ENCODE data around the gene SOWAHD.
"Not testable (repeated sequence)": the region's sequence is repeated elsewhere in the genome, so short reads cannot be mapped to it uniquely, and the experiment has no call there.

The SOWAHD gene

DNA sequence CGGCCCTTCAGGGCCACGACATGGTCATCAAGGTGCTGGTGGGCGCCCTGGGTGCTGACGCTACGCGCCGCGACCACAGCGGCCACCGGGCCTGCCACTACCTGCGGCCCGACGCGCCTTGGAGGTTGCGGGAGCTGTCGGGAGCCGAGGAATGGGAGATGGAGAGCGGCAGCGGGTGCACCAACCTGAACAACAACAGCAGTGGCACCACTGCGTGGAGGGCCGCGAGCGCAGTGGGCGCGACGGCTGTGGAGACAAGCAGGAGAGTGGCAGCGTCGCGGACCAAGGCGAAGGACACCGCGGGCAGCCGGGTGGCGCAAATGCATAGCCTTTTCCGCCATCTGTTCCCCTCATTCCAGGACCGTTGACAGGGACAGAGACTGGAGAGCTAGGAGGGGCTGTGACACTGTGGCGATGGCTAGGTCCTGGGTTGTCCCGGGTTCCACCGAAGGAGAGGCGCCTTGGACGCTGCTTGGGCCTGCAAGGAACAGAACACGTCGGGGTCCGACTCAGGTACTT is 919 bp downstream of the SOWAHD start:
- no peak for DNase-seq

DNA sequence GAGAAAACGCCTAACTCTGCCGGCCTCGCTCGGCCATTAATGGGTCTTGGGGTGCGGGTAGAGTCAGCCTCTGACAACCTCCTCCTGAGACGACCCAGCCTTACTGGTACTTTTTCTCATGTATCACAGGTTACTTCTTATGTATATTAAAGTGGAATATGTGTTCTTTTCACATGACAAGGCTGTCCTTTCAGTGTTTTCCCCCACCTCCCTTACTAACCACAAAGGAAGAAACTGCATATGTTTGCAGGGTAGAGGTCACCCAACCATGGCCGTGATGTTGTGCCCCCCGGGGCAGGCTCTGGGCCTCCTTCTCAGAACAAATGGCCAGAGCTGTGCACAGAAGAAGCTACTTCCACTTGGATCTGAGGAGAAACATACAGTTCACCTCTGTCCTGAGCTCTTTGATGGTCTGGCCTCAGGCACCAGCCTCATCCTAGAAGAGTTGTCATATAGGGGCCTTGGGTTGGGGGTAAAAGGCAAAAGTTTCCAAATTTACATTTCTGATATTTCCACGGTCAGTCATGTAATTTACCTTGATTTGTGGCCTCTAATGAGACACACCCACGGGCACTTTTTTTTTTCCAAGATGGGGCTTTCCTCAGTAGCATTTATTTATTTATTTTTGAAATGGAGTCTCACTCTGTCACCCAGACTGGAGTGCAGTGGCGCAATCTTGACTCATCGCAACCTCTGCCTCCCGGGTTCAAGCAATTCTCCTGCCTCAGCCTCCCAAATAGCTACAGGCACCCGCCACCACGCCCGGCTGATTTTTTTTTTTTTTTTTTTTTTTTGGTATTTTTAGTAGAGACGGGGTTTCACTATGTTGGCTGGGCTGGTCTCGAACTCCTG is 1.9 kb downstream of the SOWAHD start:
- no peak for DNase-seq

DNA sequence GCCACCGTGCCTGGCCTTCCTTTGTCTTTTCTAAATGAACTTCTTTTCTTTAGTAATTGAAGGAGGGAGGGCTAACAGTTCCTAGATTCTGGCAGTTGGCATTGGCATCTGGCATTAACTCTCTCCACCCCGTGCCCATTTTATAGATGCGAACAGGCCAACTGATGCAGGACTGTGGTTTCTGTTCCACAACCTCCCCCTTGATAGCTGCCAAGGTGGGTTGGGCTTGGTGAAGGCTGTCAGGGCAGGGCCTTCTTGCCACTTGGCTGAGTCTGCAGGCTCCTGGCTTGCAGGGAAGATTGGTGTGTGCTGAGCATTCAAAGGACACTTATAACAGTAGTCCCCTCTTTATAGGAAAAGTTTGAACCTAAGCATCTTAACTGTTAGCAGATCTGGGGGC is 4.3 kb downstream of the SOWAHD start:
- DNase-seq: no peak

DNA sequence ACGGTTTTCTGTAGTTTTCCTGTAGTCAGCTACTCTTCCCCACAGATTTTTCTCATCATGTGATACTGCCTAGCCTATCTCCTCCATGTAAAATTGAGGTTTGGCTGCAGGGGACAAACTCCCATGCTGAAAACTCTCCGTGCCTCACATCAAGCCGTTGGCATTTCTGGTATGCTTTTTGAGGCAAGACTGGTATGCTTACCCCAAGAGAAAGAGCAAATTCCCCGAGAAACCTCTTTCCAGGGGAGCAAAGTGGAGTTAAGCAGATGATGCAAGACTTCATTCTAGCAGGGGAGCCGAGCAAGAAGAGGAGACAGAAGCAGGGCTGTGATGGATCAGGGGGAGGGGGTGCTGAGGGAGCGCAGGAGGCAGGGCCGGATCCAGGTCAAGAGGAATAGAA is 4.8 kb downstream of the SOWAHD start:
- no peak for DNase-seq

DNA sequence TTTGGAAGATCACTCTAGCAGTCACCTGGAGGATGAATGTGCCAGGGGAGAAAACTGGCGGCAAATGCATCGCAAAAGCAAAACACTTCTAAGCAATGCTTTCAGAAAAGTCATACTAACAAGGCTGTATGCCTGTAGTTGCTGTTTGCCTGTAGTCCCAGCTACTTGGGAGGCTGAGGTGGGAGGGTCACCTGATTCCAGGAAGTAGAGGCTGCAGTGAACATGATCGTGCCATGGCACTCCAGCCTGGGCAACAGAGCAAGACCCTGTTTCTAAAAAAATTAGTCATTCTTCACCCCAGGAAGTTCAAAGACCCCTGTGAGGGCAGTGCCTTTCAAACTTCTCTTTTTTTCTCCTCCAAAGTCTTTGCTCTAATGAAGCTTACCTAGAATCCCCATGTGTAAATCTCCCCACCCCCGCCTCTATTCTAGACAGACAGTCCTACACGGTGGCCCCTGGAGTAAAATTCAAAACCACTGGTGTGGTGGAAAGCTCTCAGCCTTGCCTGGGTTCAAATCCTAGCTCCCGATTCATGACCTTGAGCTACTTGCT is 5.5 kb downstream of the SOWAHD start:
- no peak for DNase-seq

- DNase-seq: not testable (repeated sequence)
These were observed 10.0 kb downstream of the SOWAHD start for GRCh38 chrX:119768436-119768835.

DNA sequence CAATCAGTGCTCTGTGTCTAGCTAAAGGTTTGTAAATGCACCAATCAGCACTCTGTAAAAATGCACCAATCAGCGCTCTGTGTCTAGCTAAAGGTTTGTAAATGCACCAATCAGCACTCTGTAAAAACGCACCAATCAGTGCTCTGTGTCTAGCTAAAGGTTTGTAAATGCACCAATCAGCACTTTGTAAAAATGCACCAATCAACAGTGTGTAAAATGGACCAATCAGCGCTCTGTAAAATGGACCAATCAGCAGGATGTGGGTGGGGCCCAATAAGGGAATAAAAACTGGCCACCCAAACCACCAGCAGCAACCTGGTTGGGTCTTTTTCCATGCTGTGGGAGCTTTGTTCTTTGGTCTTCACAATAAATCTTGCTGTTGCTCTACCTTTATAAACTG is 11.0 kb downstream of the SOWAHD start:
- not testable (repeated sequence) for DNase-seq

DNA sequence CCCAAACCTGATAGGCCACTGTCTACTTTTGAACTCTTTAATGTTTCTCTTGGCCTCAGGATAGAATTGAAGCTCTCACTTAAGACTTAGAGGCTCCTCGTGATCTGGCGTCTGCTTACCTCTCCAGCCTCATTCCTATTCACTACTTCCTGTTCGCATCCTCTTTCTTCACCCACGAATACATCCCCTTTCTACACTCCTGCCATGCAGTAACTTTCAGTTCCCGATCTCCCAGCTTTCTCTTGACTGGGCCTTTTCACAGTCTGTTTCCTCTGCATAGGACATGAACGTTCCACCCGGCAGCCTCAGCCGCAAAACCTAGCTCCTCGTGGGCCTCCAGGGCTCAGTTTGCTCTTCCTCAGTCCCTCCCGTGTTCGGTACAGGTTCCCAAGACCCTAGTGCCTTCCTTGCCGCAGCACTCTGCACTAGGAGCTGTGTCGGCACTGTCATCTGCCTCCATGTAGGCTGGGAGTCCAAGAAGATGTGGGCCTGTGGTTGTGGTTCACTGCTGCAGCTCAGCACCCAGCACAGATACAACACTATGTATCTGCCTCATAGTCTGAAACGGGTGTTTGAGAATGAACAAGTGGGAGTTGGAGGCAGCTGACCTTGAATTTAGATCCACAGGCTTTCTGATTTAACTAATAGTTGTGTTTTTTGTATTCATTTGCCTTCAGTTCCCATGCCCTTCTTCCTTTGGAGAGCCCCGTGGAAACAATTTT is 17.3 kb downstream of the SOWAHD start:
- DNase-seq: no peak

GRCh38 chrX:119778829-119779228 is 20.4 kb downstream of the SOWAHD start:
- no peak for DNase-seq

- no peak for DNase-seq
These were observed 24.6 kb downstream of the SOWAHD start for GRCh38 chrX:119783026-119783425.

DNA sequence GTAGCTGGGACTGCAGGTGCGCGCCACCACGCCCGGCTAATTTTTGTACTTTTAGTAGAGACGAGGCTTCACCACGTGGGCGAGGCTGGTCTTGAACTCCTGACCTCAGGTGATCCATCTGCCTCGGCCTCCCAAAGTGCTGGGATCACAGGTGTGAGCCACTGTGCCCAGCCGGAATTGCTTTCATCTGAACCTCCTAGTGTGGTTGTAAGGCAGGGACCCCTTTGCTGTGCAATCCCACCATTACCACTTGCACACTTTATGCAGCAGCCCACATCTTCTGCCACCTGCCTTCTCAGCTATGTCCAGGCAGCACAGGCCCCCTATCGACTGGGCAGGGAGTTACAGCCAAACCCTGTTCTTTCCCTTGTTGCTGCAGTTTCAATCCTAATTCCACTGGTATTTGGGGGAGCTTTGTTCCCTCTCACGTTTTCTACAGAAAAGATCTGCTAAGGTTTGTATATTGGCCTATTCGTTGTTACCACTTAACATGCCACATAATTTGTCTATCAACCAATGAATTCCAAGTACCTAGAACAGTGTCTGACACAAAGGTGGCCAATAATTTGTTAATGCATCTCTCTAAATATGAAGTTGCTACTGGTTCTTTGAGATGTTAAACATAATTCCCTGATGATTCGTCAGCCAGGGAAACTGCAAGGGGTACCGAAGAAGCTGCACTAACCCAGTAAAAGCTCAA is 26.5 kb downstream of the SOWAHD start:
- no peak for DNase-seq

DNA sequence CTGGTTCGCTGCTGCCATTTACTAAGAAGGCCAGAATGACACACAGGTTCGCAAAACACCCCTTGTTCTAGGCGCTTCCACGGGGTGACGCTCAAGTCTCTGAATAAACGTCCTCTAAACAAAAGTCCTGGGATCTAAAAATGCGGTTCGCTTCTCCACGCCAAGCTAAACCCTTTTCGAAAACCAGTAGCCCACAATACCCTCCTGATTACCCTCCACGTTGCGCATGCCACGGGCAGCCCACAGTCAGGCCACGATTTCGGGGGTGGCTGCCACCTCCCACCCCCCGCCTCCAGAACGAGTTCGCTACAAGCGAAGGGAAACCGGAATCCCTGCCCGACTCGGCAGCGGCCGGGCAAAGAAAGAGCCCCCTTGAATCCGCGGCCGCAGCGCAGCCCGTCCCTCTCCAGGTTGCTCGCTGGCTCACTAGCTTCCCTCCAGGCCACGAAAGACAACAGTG is 32.6 kb downstream of the SOWAHD start:
- DNase-seq: no peak

DNA sequence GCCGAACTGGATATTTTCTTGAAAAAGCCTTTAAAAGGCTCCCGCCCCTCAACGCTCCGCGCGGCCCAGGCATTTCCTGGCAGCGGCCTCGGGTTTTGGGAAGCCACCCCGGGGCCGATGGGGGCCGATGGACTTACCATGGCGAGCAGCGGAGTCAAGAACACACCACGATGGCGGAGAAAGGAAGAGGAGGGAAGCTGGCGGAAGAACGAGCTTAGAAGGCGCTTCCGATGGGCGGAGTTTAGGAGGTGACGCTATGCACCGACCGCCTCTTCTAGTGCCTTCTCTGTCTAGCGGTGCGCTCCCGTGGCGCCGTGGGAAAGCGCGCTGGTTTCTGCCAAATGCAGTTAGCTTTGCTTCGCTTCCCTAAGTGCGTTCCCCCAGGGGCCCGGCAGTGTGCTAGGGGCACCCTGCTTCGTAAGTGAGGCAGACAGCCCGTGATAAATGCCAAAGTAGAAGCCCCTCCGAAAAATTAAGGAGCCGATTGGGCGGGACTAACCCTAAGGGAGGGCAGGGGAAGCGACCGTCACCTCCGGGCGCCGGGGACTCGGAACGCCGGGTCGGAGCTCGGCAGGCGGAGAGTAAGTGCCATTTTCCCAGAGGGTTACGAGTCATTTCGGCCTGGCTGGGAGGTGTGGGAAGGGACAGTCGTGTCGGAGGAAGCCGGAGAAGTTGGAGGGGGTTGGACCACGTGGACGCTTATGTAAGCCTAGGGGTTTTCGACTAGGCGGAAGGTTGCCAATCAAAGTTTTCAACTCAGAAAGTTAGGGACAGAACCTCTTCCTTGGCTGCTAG is 33.2 kb downstream of the SOWAHD start, which contains the start of gene RPL39:
TSS of gene RPL39 (minus strand) at position 194 of the 795 bp plus-strand sequence. CDS start at position 140, 54 bp downstream.
- peak; percentile 90 for DNase-seq

DNA sequence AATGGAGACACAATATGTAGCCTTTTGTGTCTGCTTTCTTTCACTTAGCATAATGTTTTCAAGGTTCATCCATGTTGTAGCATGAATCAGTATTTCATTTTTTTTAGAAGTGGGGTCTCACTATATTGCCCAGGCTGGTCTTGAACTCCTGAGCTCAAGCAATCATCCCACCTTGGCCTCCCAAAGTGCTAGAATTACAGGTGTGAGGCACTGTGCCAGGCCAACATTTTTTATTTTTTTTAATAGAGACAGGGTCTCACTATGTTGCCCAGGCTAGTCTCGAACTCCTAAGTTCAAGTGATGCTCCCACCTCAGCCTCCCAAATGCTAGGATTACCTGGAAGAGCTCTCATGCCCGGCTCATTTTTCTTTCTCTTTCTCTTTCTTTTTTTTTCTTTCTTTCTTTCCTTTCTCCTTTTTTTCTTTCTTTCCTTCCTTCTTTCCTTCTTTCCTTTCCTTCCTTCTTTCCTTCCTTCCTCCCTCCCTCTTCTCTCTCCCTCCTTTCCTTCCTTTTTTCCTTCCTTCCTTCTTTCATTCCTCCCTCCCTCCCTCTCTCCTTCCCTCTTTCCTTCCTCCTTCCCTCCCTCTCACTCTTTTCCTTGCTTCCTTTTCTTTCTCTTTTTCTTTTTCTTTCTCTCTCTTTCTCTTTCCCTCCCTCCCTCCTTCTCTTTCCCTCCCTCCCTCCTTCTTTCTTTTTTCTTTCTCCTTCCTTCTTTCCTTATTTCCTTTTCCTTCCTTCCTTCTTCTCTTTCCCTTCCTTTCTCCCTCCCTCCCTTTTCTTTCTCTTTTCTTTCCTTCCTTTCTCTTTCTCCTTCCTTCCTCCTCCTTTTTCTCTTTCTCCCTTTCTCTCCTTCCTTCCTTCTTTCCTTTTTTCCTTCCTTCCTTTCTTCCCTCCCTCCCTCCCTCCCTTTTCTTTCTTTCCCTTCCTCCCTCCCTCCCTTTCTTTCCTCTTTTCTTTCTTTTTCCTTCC is 43.1 kb downstream of the SOWAHD start:
- no peak for DNase-seq

DNA sequence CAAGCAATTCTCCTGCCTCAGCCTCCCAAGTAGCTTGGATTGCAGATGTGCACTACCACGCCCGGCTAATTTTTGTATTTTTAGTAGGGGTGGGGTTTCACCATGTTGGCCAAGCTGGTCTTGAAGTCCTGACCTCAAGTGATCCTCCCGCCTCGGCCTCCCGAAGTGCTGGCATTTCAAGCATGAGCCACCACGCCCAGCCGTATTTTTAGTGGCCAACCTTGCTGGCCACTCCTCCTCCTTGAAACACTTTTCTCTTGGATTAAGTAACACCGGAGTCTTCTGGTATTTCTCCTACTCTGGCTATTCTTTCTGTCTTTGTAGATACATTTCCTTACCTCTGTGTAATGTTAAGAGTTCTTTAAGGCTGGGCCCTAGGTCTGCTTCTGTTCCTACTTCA is 44.2 kb downstream of the SOWAHD start:
- DNase-seq: no peak

DNA sequence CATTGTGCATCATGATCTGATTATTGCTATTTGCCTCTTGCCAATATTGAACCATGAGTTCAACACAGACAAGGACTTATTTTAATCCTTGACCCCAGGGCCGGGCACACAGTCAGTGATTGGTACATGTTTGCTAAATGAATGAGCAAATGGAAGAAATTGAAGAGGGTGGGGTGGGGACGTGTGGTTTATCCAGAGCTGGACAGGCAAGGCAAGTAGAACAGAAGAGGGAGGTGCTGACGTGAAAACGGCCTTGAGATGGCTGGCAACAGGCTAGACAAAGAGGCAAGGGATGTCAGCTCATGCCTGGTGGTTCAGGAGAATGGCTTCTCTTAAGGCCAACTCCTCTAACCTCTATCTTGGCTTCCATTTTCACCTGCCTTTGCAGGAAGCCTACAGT is 50.1 kb downstream of the SOWAHD start:
- DNase-seq: not testable (repeated sequence)

GRCh38 chrX:119809185-119809666 is 50.8 kb downstream of the SOWAHD start:
- DNase-seq: no peak
